ENCODE data around the gene SLC16A10. TPM values are rescaled to one million over a fixed set of nuclear protein-coding genes. Genes with fewer than 3 reads are reported as not detected.

The SLC16A10 gene
- total RNA-seq, 1 donor from 2014 or later: 4.8 TPM

GRCh38 chr6:111265842-111266241 lies 178.5 kb downstream of the SLC16A10 start:
- no peaks in the 10 kb centered on the region for H3K9me3 ChIP-seq (ENCODE audit: low read depth)
- H3K9me3 Mint-ChIP-seq: no peaks in the 10 kb centered on the region
- H2AFZ ChIP-seq (replicated peaks): no peak overlapping the region
- DNase-seq (ENCODE audit: low spot score): no peak
- no peak for TF ChIP-seq EZH2 (IDR thresholded peaks at IDR 0.05)
- no peak for TF ChIP-seq EZH2phosphoT487 (IDR thresholded peaks at IDR 0.05)
- TF ChIP-seq CTCF (IDR thresholded peaks at IDR 0.05): no peak
- H3K4me3 ChIP-seq: no peak overlapping the region
- no peaks in the 10 kb centered on the region for H3K27me3 ChIP-seq
- no peak overlapping the region for H3K4me2 ChIP-seq
- peaks cover 27% of the 10 kb centered on the region for H3K36me3 Mint-ChIP-seq
- H3K4me1 Mint-ChIP-seq: peaks cover 6% of the 10 kb centered on the region
- H3K36me3 ChIP-seq: no peaks in the 10 kb centered on the region
- H3K27ac ChIP-seq: no peak overlapping the region
- H3K4me1 ChIP-seq: no peaks in the 10 kb centered on the region
- H3K9ac ChIP-seq: no peak overlapping the region
- H3F3A ChIP-seq (ENCODE audit: low read depth): no peaks in the 10 kb centered on the region
- H3K4me3 Mint-ChIP-seq: no peak overlapping the region
- H3K27me3 Mint-ChIP-seq (ENCODE audit: insufficient read depth, low read depth): no peaks in the 10 kb centered on the region
- H3K79me2 ChIP-seq (ENCODE audit: low read depth): peaks cover 17% of the 10 kb centered on the region
- no peaks in the 10 kb centered on the region for H4K20me1 ChIP-seq (ENCODE audit: low read depth)
- no peak overlapping the region for H3K27ac Mint-ChIP-seq

GRCh38 chr6:111266276-111266675 lies 179.0 kb downstream of the SLC16A10 start:
- no peaks in the 10 kb centered on the region for H3K9me3 ChIP-seq (ENCODE audit: low read depth)
- no peak overlapping the region for H3K4me2 ChIP-seq
- Mint-ChIP-seq H3K27ac (no peak overlapping the region), H3K4me1 (peaks cover 3% of the 10 kb centered on the region), H3K4me3 (no peak overlapping the region), H3K36me3 (peaks cover 27% of the 10 kb centered on the region), H3K27me3 (ENCODE audit: insufficient read depth, low read depth) (no peaks in the 10 kb centered on the region), H3K9me3 (no peaks in the 10 kb centered on the region)
- H3K9ac ChIP-seq: no peak overlapping the region
- no peaks in the 10 kb centered on the region for H3K36me3 ChIP-seq
- H3K79me2 ChIP-seq (ENCODE audit: low read depth): peaks cover 13% of the 10 kb centered on the region
- TF ChIP-seq CTCF (IDR thresholded peaks at IDR 0.05) (no peak), EZH2phosphoT487 (IDR thresholded peaks at IDR 0.05) (no peak), EZH2 (IDR thresholded peaks at IDR 0.05) (no peak)
- H3K4me1 ChIP-seq: no peaks in the 10 kb centered on the region
- no peaks in the 10 kb centered on the region for H4K20me1 ChIP-seq (ENCODE audit: low read depth)
- DNase-seq (ENCODE audit: low spot score): no peak
- H3K27ac ChIP-seq: no peak overlapping the region
- H3K4me3 ChIP-seq: no peak overlapping the region
- H2AFZ ChIP-seq (replicated peaks): no peak overlapping the region
- H3K27me3 ChIP-seq: no peaks in the 10 kb centered on the region
- H3F3A ChIP-seq (ENCODE audit: low read depth): no peaks in the 10 kb centered on the region

- Mint-ChIP-seq H3K4me1 (peaks cover 3% of the 10 kb centered on the region), H3K36me3 (peaks cover 27% of the 10 kb centered on the region), H3K9me3 (peaks cover 1% of the 10 kb centered on the region), H3K27ac (no peak overlapping the region), H3K4me3 (no peak overlapping the region), H3K27me3 (ENCODE audit: insufficient read depth, low read depth) (no peaks in the 10 kb centered on the region)
- Histone ChIP-seq H3K4me2 (no peak overlapping the region), H3K9me3 (ENCODE audit: low read depth) (no peaks in the 10 kb centered on the region), H3K79me2 (ENCODE audit: low read depth) (peaks cover 2% of the 10 kb centered on the region), H3K4me1 (no peaks in the 10 kb centered on the region), H4K20me1 (ENCODE audit: low read depth) (no peaks in the 10 kb centered on the region), H3K4me3 (no peak overlapping the region), H3K36me3 (no peaks in the 10 kb centered on the region), H3K27ac (no peak overlapping the region), H2AFZ (replicated peaks) (no peak overlapping the region), H3K27me3 (no peaks in the 10 kb centered on the region), H3K9ac (no peak overlapping the region), H3F3A (ENCODE audit: low read depth) (no peaks in the 10 kb centered on the region)
- DNase-seq (ENCODE audit: low spot score): no peak
- no peak for TF ChIP-seq EZH2 (IDR thresholded peaks at IDR 0.05)
- no peak for TF ChIP-seq CTCF (IDR thresholded peaks at IDR 0.05)
- no peak for TF ChIP-seq EZH2phosphoT487 (IDR thresholded peaks at IDR 0.05)
These were observed 180.5 kb downstream of the SLC16A10 start for GRCh38 chr6:111267764-111268333.
